Subcutaneous adipose tissue (tissue), 4 donors: Measurements from ENCODE around the gene CEBPG. TPM values are rescaled to one million over a fixed set of nuclear protein-coding genes. Genes with fewer than 3 reads are reported as not detected.

Experiments used
- CTCF ChIP-seq: fragments of 450-650 bp; IDR thresholded peaks from one replicate; pipeline ENCODE4 v1.5.1; 2016; ENCODE audit warnings: low read depth, mild to moderate bottlenecking, control low read depth, antibody characterized with exemption, moderate library complexity
- total RNA-seq, 4 donors: library from RNA; depleted of rRNA; stranded (reverse); fragments of >200 nt; gene quantifications; one replicate each; pipeline ENCODE4 v1.1.0, GENCODE V29; 2016

The CEBPG gene
- total RNA-seq, 4 donors from 2014 or later, result 24.6 to 37.9 (median 32.5) TPM

DNA sequence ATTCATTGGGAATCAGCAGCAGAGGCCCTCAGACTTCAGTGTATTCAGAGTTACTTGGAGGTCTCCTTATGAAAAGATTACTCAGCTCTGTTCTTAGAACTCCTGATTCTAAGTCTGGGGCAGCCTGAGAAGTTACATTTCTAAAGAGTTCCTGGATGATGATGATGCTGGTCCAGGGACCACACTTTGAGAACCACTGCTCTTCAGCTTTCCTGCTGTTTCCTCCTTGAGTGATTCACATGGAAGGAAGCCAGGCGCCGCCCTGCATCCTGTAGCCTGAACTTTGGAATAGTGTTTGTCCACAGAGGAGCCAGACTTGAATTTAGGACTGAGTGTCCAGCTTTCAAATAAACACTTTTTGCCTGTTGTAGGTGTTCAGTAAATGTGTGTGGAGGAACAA lies 2.9 kb downstream of the CEBPG start:
- no peak for TF ChIP-seq CTCF

- TF ChIP-seq CTCF, result no peak
These were observed 3.5 kb downstream of the CEBPG start for GRCh38 chr19:33376941-33377557.

DNA sequence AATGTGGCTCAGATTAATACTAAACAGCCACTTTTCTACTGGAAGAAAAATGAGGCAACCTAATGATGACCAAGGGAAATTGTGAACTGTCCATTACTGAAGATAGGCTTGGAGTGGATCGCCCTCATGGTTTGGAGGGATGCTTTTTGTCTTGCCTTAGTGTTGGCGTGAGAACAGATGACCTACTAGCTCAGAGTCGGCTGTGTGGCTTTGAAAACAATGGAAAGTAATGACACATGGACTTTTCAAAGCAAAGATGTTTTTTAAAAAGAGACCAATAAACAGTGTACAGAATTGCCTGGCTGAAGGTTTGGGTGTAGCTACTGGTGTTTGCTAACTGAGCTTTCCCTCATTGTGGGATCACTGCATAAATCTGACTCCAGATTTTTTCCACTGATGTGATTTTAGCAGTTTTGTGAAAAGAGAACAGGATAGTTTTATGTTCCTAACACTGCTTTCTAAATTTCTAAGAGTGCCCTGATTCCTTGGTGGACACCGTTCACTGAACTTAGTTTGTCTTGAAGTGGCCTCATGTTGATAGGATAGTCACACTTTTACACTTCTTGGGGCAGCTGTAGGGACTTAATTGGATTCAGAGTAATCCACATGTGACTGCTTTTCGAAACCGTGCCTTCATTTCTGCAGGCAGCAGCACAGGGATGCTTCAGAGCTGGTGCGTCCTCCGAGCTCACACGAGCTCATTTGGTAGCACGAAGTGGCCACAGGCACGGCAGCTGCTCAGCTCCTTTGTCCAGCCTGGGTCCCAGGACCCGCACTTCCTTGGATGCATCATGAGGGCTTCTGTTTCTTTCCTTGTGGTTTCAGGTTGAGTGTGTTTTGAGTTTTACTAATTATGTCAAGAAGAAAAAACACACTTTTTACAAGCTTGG lies 4.3 kb downstream of the CEBPG start:
- TF ChIP-seq CTCF, result no peak

- TF ChIP-seq CTCF, result no peak
These were observed 5.8 kb downstream of the CEBPG start for GRCh38 chr19:33379151-33379829.

DNA sequence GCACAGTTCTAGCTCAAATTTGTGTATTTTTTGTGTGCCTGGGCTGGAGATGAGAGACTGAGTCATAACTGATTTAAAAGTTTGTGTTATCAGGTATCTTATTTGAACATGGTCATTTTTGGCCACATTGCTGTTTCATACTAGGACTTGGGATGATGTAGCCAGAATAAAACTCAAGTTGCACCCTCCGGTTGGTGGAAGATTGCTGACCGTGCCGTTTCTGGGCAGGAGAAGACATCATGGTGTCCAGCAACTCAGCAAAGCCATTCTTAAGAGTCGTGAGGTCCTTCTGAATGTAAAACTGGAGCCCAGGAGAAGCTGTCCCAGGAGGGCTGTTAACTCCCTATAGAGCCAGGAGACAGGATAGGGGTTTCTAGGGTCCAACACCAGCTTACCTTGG lies 7.6 kb downstream of the CEBPG start:
- no peak for TF ChIP-seq CTCF

GRCh38 chr19:33382006-33382405 lies 8.5 kb downstream of the CEBPG start:
- TF ChIP-seq CTCF, result no peak

- no peak for TF ChIP-seq CTCF
These were observed 9.5 kb downstream of the CEBPG start for GRCh38 chr19:33382982-33383381.
